Measurements from ENCODE around the gene KREMEN2.
"Not testable (repeated sequence)": the region's sequence is repeated elsewhere in the genome, so short reads cannot be mapped to it uniquely, and the experiment has no call there.

The KREMEN2 gene

GRCh38 chr16:2939968-2940367 is 24.1 kb upstream of the KREMEN2 start:
- Histone ChIP-seq H3K9ac (ENCODE audit: low read length) (no peak overlapping the region), H3K4me3 (ENCODE audit: low read length) (no peak overlapping the region), H3K27me3 (ENCODE audit: low read depth, low read length) (no peaks in the 10 kb centered on the region), H3K79me2 (ENCODE audit: low read length) (no peaks in the 10 kb centered on the region), H4K20me1 (ENCODE audit: insufficient read depth, low read length) (no peaks in the 10 kb centered on the region), H3K9me3 (ENCODE audit: insufficient read depth, low read length) (no peaks in the 10 kb centered on the region), H3K4me2 (ENCODE audit: low read length) (no peak overlapping the region), H3K4me1 (ENCODE audit: low read length) (peaks cover 13% of the 10 kb centered on the region), H3K27ac (ENCODE audit: low read length) (no peak overlapping the region), H2AFZ (ENCODE audit: low read depth, low read length) (no peak overlapping the region), H3K36me3 (replicated peaks; ENCODE audit: low read depth, low read length) (peaks cover 12% of the 10 kb centered on the region)
- TF ChIP-seq CTCF (IDR thresholded peaks at IDR 0.05; ENCODE audit: low read depth, low read length), result no peak
- no peak for TF ChIP-seq EZH2phosphoT487 (IDR thresholded peaks at IDR 0.05; ENCODE audit: low read depth)

GRCh38 chr16:2942045-2942444 is 22.0 kb upstream of the KREMEN2 start:
- Histone ChIP-seq H3K9ac (ENCODE audit: low read length) (no peak overlapping the region), H3K79me2 (ENCODE audit: low read length) (no peaks in the 10 kb centered on the region), H3K4me2 (ENCODE audit: low read length) (peak overlapping the region; percentile 20; the same call in 1 of the 2 replicates), H2AFZ (ENCODE audit: low read depth, low read length) (no peak overlapping the region), H3K4me3 (ENCODE audit: low read length) (no peak overlapping the region), H3K27me3 (ENCODE audit: low read depth, low read length) (no peaks in the 10 kb centered on the region), H4K20me1 (ENCODE audit: insufficient read depth, low read length) (no peaks in the 10 kb centered on the region), H3K9me3 (ENCODE audit: insufficient read depth, low read length) (no peaks in the 10 kb centered on the region), H3K4me1 (ENCODE audit: low read length) (peaks cover 13% of the 10 kb centered on the region), H3K27ac (ENCODE audit: low read length) (no peak overlapping the region; the same call in 1 of the 2 replicates), H3K36me3 (replicated peaks; ENCODE audit: low read depth, low read length) (peaks cover 15% of the 10 kb centered on the region)
- TF ChIP-seq EZH2phosphoT487 (IDR thresholded peaks at IDR 0.05; ENCODE audit: low read depth) (no peak), CTCF (IDR thresholded peaks at IDR 0.05; ENCODE audit: low read depth, low read length) (no peak)

GRCh38 chr16:2943716-2944115 is 20.4 kb upstream of the KREMEN2 start:
- not testable (repeated sequence) for H4K20me1 ChIP-seq (ENCODE audit: insufficient read depth, low read length); H3K4me2 ChIP-seq (ENCODE audit: low read length); H3K9me3 ChIP-seq (ENCODE audit: insufficient read depth, low read length); H3K79me2 ChIP-seq (ENCODE audit: low read length); H2AFZ ChIP-seq (ENCODE audit: low read depth, low read length); H3K4me3 ChIP-seq (ENCODE audit: low read length); H3K27ac ChIP-seq (ENCODE audit: low read length); H3K9ac ChIP-seq (ENCODE audit: low read length); H3K27me3 ChIP-seq (ENCODE audit: low read depth, low read length)
- Histone ChIP-seq H3K4me1 (ENCODE audit: low read length) (peaks cover 13% of the 10 kb centered on the region), H3K36me3 (replicated peaks; ENCODE audit: low read depth, low read length) (peaks cover 15% of the 10 kb centered on the region)

DNA sequence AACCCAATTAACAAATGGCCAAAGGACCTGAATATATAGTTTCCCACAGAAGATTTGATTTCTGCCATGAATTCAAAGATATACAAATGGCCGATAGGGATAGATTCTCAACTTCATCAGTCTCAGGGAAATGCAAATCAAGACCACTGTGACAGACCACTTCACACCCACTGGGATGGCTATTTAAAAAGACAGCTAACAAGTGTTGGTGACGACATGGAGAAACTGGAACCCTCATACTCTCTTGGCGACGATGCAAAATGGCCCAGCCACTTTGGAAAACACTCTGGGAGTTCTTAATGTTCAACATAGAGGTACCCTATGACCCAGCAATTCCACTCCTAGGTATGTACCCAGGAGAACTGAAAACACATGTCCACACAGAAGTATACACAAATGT is 17.4 kb upstream of the KREMEN2 start:
- H3K9me3 ChIP-seq (ENCODE audit: insufficient read depth, low read length), result no peaks in the 10 kb centered on the region
- H3K4me1 ChIP-seq (ENCODE audit: low read length), result peaks cover 9% of the 10 kb centered on the region
- H3K27me3 ChIP-seq (ENCODE audit: low read depth, low read length), result no peaks in the 10 kb centered on the region
- no peaks in the 10 kb centered on the region for H4K20me1 ChIP-seq (ENCODE audit: insufficient read depth, low read length)
- no peak for TF ChIP-seq CTCF (IDR thresholded peaks at IDR 0.05; ENCODE audit: low read depth, low read length)
- no peak for TF ChIP-seq EZH2phosphoT487 (IDR thresholded peaks at IDR 0.05; ENCODE audit: low read depth)
- no peak overlapping the region for H3K9ac ChIP-seq (ENCODE audit: low read length)
- H3K79me2 ChIP-seq (ENCODE audit: low read length), result no peaks in the 10 kb centered on the region
- peaks cover 2% of the 10 kb centered on the region for H3K36me3 ChIP-seq (replicated peaks; ENCODE audit: low read depth, low read length)
- no peak overlapping the region for H3K27ac ChIP-seq (ENCODE audit: low read length)
- no peak overlapping the region for H3K4me2 ChIP-seq (ENCODE audit: low read length)
- no peak overlapping the region for H3K4me3 ChIP-seq (ENCODE audit: low read length)
- H2AFZ ChIP-seq (ENCODE audit: low read depth, low read length), result no peak overlapping the region
